Left lung (tissue), 10 donors: ENCODE data around the gene ADCY2. TPM values are rescaled to one million over a fixed set of nuclear protein-coding genes. Genes with fewer than 3 reads are reported as not detected.

Experiments used
- ATAC-seq: fragments of 200-7000 bp; cut with Tn5 transposase; one replicate; pipeline ENCODE4 v1.9.1; 2020; ENCODE audit warnings: moderate library complexity
- DNase-seq, 4 donors: peaks; one replicate each; pipeline ENCODE4 v3.0.0-alpha.2; 2013 to 2020
- H3K27ac ChIP-seq, 2 donors: fragments of 200-600 bp; sonication (generic) in 1 of 2; one replicate each; pipeline versions ENCODE4 v1.5.0 to v1.8.0; 2020 to 2021
- H3K27me3 ChIP-seq, 2 donors: fragments of 200-600 bp; sonication (generic) in 1 of 2; one replicate each; pipeline versions ENCODE4 v1.5.0 to v1.8.0; 2020 to 2021
- H3K36me3 ChIP-seq, 2 donors: fragments of 200-600 bp; sonication (generic) in 1 of 2; one replicate each; pipeline versions ENCODE4 v1.5.0 to v1.8.0; 2020 to 2021
- H3K4me1 ChIP-seq, 2 donors: fragments of 200-600 bp; one replicate each; pipeline ENCODE4 v1.8.0; 2021
- H3K4me3 ChIP-seq, 2 donors: fragments of 200-600 bp; sonication (generic) in 1 of 2; one replicate each; pipeline versions ENCODE4 v1.5.0 to v1.8.0; 2020 to 2021; ENCODE audit warnings: mild to moderate bottlenecking in 1 of 2
- H3K9me3 ChIP-seq, 2 donors: fragments of 200-600 bp; sonication (generic) in 1 of 2; one replicate each; pipeline versions ENCODE4 v1.5.0 to v1.8.0; 2020 to 2021
- CTCF ChIP-seq, 2 donors: fragments of 200-600 bp; sonication (generic) in 1 of 2; IDR thresholded peaks; one replicate each; pipeline versions ENCODE4 v1.5.0 to v1.8.0; 2021; ENCODE audit warnings: antibody characterized with exemption in 2 of 2
- intact Hi-C, 2 donors: fragments of 100-400 bp; cut with DNase I; formaldehyde crosslinking; loops; one replicate each; pipeline versions ENCODE4 v1.11.2 to v1.14.2; 2022
- polyA plus RNA-seq, 6 donors: library from polyadenylated mRNA; unstranded; fragments of 120-200 nt; gene quantifications; one replicate each; pipeline ENCODE4 v1.2.1, GENCODE V29; 2013; ENCODE audit not compliant: insufficient read length in 6 of 6
- total RNA-seq, 2 donors: library from RNA; stranded (reverse); fragmentation: NEBNext Ultra II Directional; extraction: Animal tissue kit (Norgen Biotek cat#: 25700); gene quantifications; one replicate each; pipeline ENCODE4 v1.2.1, GENCODE V29; 2021
- donor health status: DM: no; HTN: yes; CAD: no.
- donor health status: DM: no; HTN: no; CAD: no.

The ADCY2 gene
- total and polyA plus RNA-seq, 8 donors = 0.34 to 14.0 (median 9.6) TPM

DNA sequence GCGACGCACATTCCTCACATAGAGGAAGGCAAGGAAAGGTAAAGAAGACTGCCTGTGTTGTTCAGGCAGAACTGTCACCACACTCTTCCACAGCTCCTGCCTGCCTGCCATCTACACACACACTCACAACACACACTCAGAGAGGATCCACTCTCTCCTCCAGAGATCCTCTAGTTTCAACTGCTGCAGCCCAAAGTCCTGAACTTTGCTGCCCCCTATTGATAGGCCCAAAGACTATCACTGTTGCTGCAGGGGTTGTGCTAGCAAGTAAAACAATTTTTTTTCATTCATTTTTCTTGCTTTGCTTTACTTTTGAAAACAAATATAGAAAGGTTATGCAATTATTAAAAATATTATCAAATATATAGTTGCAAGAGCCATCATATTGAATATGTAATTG is 460.9 kb downstream of the ADCY2 start:
- intact Hi-C loops = no loop called here
- DNase-seq (peak in 1 of 4 donors; percentile 45), ATAC-seq (peak; percentile 91)
- Histone ChIP-seq H3K27ac (no peak overlapping the region), H3K4me1 (no peaks in the 10 kb centered on the region), H3K36me3 (peaks cover 0 to 36% of the 10 kb centered on the region in 2 donors), H3K9me3 (no peaks in the 10 kb centered on the region), H3K4me3 (no peak overlapping the region), H3K27me3 (peaks cover 0 to 4% of the 10 kb centered on the region in 2 donors)
- TF ChIP-seq CTCF (IDR thresholded peaks at IDR 0.05) = peak; percentile 51 to 53

GRCh38 chr5:7857361-7857760 is 461.4 kb downstream of the ADCY2 start:
- intact Hi-C loops = no loop called here
- Histone ChIP-seq H3K4me3 (no peak overlapping the region), H3K27me3 (no peaks in the 10 kb centered on the region), H3K27ac (no peak overlapping the region), H3K36me3 (peaks cover 0 to 41% of the 10 kb centered on the region in 2 donors), H3K9me3 (no peaks in the 10 kb centered on the region), H3K4me1 (no peaks in the 10 kb centered on the region)
- no peak for TF ChIP-seq CTCF (IDR thresholded peaks at IDR 0.05)
- ATAC-seq (no peak), DNase-seq (no peak)

- TF ChIP-seq CTCF (IDR thresholded peaks at IDR 0.05) = no peak
- H3K27me3 ChIP-seq = no peaks in the 10 kb centered on the region
- intact Hi-C loops = no loop called here
- ATAC-seq = no peak
- no peak for DNase-seq
- no peaks in the 10 kb centered on the region for H3K9me3 ChIP-seq
- H3K4me3 ChIP-seq = no peak overlapping the region
- no peaks in the 10 kb centered on the region for H3K4me1 ChIP-seq
- peaks cover 0 to 47% of the 10 kb centered on the region in 2 donors for H3K36me3 ChIP-seq
- no peak overlapping the region for H3K27ac ChIP-seq
Measured at GRCh38 chr5:7857926-7858632, 462.1 kb downstream of the ADCY2 start.

DNA sequence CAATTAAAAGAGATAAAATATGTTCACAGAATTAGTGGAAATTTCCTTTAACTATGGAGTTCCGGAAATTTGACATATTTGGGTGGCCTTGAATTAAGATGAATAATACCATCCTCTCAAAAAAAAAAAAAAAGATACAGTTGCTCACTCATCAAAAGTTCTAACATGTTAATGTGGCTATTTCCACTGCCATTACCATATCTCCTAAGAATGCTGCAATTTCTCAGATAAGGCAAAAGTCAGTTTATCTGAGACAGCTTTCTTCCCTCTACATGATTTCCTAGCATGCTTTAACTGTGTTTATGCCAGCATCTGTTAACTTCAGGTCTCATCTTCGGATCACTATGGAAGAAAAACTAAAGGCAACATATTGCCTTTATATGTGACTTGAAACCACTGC is 470.3 kb downstream of the ADCY2 start:
- TF ChIP-seq CTCF (IDR thresholded peaks at IDR 0.05) = no peak
- intact Hi-C loops = no loop called here
- DNase-seq (no peak), ATAC-seq (no peak)
- no peaks in the 10 kb centered on the region for H3K27me3 ChIP-seq
- no peak overlapping the region for H3K27ac ChIP-seq
- H3K4me3 ChIP-seq = no peak overlapping the region
- peaks cover 0 to 34% of the 10 kb centered on the region in 2 donors for H3K36me3 ChIP-seq
- H3K9me3 ChIP-seq = no peaks in the 10 kb centered on the region
- H3K4me1 ChIP-seq = peaks cover 5 to 27% of the 10 kb centered on the region in 2 donors

DNA sequence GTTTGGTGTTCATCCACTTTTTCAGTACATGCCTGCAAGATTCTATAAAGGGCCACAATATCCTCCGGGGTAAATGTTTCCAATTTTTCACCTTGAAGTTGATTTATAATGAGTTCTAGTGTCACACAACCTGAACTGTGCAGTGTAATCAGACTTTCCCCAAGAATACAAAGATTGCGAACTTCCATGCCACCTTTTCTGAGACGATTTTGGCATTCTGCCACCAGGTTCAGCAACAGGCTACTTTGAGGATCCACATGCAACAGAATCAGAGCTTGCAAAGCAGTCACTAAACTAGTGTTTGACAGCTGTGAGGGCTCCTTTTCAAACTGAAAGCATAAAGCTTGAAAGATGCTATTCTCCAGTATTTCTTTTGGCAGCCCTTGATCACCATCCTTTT is 471.3 kb downstream of the ADCY2 start:
- no peak for ATAC-seq
- peaks cover 5 to 36% of the 10 kb centered on the region in 2 donors for H3K4me1 ChIP-seq
- H3K27me3 ChIP-seq = no peaks in the 10 kb centered on the region
- DNase-seq = no peak
- no peak for TF ChIP-seq CTCF (IDR thresholded peaks at IDR 0.05)
- no peak overlapping the region for H3K27ac ChIP-seq
- H3K36me3 ChIP-seq = peaks cover 0 to 23% of the 10 kb centered on the region in 2 donors
- peak overlapping the region in 1 of 2 donors; percentile 86 for H3K4me3 ChIP-seq
- no peaks in the 10 kb centered on the region for H3K9me3 ChIP-seq
- intact Hi-C loops = no loop called here
